Middle frontal gyrus (tissue), 1 donor: ENCODE data around the gene FIGN.

ENCODE experiments used
- DNase-seq: peaks from one replicate; pipeline ENCODE4 v3.0.0-alpha.2; 2015; ENCODE audit warnings: low spot score; ENCODE audit errors: extremely low spot score

Gene FIGN, protein sequence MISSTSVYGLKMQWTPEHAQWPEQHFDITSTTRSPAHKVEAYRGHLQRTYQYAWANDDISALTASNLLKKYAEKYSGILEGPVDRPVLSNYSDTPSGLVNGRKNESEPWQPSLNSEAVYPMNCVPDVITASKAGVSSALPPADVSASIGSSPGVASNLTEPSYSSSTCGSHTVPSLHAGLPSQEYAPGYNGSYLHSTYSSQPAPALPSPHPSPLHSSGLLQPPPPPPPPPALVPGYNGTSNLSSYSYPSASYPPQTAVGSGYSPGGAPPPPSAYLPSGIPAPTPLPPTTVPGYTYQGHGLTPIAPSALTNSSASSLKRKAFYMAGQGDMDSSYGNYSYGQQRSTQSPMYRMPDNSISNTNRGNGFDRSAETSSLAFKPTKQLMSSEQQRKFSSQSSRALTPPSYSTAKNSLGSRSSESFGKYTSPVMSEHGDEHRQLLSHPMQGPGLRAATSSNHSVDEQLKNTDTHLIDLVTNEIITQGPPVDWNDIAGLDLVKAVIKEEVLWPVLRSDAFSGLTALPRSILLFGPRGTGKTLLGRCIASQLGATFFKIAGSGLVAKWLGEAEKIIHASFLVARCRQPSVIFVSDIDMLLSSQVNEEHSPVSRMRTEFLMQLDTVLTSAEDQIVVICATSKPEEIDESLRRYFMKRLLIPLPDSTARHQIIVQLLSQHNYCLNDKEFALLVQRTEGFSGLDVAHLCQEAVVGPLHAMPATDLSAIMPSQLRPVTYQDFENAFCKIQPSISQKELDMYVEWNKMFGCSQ

DNA sequence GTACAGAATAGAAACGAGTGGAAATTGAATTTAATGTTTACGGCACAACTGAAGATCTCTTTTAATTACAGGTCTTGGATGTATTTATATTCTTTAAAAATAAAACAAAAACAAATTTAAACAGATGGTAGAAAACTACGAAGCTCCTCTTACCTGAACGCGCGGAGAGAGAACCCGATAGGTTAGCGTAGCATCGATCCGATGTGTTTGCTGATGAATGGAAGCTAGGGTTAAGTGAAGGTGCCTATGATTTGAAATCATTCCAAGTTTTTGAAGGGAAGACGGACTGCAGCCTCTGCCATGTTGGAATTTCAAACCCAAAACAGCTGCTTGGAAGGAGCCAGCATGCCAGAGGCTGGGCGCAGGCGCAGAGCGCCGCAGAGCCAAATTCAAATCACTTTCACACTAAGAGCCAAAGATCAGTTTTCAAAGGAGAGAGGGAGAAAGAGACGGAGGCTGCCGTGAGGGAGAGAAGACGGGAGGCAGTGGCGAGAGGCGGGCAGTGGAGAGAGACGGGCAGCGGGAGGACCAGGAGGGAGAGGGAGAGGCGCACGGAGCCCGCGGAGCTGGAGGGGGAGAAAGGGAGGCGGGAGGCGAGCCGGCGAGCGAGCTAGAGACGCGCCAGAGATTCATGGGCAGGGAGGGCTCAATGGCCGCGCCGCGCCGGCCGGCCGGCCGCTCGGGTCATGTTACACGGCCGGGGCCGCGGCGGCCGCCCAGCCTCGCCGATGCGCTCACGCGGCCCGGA, at the start of gene FIGN:
Gene FIGN, minus strand, starts transcription at position 324 of the 748 bp plus-strand sequence. CDS start 1,081 bp downstream, outside the sequence.
- no peak for DNase-seq

DNA sequence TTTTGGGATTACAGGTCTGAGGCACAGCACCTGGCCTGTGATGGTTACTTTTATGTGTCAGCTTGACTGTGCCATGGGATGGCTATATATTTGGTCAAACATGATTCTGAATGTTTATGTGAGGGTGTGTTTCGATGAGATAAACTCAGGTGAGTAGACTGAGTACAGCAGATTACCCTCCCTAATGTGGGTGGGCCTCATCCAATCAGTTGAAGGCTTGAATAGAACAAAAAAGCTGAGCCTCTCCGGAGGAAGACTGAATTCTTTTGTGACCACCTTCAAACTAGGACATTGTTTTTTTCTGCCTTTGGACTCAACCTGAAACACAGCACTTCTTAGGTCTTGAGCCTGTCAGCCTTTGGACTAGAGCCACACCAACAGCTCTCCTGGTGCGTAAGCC, 49.4 kb upstream of the FIGN start:
- DNase-seq: no peak

GRCh38 chr2:163779970-163780597, 44.3 kb upstream of the FIGN start:
- no peak for DNase-seq

DNA sequence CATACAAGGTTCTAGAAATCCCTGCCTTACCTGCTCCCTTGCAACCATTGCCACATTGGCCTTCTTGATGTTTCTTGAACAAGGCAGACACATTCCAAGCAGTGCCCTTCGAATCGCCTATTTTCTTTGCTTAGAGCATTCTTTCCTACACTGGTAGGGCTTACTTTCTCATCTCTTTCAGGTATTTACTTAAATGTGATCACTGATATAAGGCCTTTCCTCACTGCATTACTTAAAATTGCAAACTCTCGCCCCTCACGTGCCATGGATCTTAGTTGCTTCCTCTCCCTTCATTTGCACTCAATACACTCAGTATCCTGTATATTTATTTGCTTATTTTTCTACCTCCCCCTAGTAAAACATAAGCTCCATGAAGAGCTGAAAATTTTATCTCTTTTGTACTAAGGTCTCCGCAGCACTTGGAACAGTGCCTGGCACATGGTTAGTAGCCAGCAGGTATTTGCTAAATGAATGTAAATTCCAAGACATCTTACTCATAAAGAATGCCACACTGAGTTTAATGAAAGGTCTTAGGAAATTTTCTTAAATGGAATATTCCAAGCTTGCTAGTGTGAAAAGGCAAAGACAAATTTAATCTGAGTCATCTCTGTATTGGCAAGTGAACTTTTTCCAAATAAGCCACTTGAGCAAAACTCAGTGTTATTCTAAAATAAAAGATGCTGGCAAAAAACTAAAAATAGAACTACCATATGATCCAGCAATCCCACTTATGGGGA, 42.4 kb upstream of the FIGN start:
- no peak for DNase-seq

DNA sequence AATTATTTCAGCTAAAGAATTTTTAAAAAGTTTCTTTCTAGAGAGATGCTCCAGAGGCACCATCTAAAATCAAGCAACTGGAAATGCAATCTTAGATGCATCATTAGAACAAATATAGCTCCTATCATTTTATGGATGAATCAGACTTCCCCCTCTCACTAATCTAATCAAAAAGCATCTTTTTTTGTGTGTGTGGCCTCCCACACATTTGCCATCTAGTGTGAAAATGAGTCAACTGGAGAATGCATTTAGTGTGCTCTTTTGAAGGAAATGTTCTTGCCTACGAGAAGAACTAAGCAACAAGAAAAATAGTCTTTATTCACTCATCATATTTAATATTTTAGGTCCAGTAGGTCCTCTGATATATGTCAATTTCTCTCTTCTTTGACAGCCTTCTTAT, 39.5 kb upstream of the FIGN start:
- no peak for DNase-seq

GRCh38 chr2:163774862-163775261, 39.1 kb upstream of the FIGN start:
- no peak for DNase-seq

DNA sequence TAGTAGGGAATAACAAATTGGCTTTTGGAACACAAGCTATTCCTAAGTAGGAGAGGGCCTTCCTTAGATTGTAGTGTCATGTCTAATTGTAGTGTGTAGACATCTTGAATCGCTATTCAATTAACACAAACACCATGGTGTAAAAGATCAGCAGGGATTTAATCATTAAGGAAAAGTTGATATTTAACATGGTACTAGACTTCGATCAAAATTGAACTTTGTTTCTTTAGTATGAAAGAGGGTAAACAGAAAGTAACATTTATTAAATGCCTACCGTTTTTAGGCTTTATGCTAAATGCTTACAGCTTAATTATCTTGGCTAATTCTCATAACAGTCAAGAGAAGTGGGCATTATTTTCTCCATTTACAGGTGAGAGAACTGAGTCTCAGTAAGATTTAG, 37.5 kb upstream of the FIGN start:
- DNase-seq: no peak

GRCh38 chr2:163771596-163771995, 35.8 kb upstream of the FIGN start:
- DNase-seq: no peak

DNA sequence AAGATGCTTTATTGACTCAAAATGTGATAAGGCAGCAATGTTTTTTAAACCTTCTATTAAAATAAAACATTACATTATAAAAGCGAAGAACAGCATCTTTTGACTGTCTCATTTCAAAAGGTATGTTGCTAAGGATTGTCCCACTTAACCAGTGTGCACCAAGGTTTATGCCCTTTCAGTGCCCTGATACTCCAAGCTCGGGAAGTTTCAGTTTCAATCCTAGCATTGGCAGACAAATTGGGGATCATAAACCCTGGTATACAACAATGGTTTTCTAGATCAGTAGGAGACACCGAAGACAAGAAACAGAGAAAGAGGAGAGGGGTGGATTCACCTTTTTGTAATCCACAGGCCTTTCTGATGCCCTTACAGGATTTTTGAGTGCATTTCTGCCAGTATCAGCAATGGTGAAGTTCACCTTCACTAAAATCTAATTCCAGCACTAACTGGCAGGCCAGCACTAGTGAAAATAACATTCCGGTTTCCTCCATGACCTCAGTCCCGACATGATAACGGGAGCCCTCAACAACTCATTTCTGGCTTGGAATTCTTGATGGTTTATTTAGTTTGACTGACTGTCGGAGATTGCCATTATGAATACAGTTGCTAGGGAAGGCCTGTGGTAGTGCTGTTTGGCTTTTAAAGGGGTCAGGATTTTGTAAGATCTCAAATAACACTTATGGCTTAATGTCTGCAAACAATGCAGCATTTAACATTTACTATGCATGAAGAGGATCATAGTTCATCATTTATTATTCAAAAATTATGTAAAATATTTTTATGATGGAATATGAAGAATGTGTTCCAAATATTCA, 33.3 kb upstream of the FIGN start:
- no peak for DNase-seq

DNA sequence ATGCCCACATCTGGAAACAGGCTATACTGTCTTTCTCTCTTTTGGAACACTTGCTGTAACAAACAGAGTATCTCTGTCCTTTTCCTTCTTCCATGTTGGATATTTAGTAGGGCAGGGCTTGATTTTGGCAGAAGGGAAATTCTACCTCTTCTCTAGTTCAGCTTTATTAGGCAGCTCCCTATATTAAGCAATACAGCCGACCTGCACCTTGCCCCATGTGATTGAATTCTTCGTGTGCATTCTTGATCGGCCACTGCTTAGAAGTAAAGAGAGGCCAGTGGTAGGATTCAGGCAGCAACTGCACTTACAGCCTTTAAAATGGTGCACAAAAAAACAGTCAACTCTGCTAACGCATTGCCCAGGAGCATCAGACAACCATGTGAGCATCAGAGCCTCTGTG, 31.3 kb upstream of the FIGN start:
- no peak for DNase-seq

GRCh38 chr2:163764566-163764965, 28.8 kb upstream of the FIGN start:
- no peak for DNase-seq

DNA sequence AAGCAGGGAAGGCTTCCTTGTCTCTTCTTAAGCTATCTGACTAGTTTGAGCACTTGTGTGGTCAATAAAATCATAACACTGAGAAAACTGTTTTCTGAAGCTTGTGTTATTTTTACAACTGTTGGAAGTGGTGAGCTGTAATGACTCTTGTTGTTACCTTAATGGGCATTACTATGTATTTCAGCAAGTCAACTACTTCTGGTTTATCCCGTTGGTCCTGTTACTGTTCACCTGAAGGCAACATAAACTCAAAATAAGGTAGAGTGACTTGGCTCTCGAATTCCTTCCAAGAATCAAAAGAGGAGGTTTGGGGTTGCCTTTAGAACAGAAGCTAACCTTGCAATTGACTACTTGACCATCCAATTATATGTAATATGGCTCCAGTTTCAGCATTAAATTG, 23.2 kb upstream of the FIGN start:
- DNase-seq: no peak

DNA sequence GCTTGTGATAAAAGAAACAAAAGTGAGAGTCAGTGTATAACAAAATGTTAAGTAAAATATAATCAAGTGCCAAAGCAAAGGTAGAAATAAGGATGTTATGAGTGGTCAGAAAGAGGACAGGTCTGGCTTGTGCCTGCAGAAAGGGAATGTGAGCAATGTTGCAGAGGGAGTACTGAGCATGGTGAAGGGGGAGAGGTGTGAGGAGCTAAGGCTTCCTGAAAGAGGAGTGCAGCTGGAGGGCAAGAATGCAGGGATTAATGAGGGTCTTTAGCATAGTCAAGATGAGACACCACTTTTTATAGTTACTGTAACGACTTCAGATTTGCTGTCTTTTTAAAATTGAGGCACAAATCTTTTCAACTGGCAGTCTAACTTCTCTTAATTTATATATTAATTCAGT, 22.0 kb upstream of the FIGN start:
- DNase-seq: no peak

- no peak for DNase-seq
Observed at GRCh38 chr2:163756588-163756987, 20.8 kb upstream of the FIGN start.

- no peak for DNase-seq
Observed at GRCh38 chr2:163755366-163755765, 19.6 kb upstream of the FIGN start.

DNA sequence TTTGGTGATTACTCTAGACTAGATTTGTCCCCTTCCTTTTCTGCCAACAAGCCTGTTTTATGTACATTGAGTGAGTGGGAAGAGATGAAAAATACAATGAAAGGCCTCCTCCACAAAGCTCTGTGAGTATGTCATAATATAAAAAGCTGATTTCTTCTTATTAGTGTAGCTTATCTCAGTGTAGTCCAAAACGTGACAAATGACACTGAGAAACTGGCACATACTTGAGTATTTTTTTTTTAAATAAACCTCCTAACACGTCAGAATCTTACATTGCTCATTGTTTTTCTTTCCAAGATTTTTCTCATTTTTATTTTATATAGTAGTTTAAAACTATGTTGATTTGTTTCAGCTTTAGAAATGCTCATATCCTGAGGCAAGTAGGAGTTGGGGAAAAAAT, 17.9 kb upstream of the FIGN start:
- no peak for DNase-seq

DNA sequence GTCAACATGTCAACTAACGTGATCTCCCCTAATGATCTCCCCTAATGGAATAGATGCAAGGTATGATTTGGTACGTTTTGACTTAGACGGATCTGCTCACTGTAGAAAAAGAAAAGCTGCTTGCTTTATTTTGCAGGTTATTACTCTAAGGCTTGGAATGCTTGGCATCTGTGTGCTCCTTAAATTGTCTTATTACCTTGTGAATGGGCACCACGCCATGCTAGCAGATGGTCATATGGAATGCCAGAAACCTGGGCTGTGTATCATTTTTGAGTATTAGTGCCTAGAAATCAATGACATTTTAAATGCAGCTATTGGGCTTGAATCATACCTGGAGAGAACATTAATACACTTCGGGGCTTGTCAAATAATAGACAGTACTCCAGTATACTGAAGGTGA, 16.5 kb upstream of the FIGN start:
- no peak for DNase-seq

DNA sequence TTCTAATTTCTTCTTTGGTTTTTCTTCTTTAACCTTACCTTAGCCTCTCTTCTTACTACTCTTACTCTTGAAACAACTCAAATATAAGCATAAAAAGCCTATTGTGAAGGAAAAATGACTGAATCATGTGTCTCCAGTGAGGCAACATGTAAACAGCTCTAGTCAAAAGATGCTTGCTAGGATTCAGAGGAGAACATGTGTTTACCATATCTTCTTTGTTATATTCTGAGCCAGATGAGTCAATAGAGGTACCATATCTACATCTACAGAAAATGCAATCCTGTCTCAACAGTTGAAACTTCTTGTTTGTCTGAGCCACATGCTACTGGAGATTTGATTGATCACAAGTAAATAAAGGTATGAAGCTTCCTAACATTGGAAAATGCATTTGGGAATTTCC, 15.9 kb upstream of the FIGN start:
- DNase-seq: no peak

DNA sequence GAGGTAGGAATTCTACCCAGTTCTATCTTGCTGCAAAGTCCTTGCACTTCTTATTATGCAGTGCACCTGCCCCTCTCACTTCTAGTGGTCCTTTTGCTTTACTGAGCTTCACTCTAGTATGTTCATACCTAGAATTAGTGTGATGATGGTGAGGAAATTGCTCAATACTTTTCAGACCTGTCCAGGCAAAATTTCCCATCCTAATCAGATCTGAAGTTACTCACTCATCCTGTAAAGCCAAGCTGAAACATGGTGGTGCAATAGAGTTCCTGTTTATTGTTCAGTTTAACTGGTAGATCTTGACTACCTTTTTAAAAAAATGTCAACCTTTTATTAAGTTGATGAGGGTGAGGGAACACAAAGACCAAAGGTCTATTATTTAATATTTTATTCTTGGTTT, 12.6 kb upstream of the FIGN start:
- no peak for DNase-seq

- no peak for DNase-seq
Observed at GRCh38 chr2:163741435-163741834, 5.6 kb upstream of the FIGN start.
